PC-9 (cell line): ENCODE measurements around the gene SORBS1. TPM values are rescaled to one million over a fixed set of nuclear protein-coding genes. Genes with fewer than 3 reads are reported as not detected.
A peak's percentile ranks its signal among the peaks of the same experiment; 100 is the strongest.

Experiments used
- BruUV-seq: library from RNA; stranded (reverse); fragments of 400-500 nt; replicated peaks from 2 replicates; lab custom pipeline; 2021; lab: Mats Ljungman, UMichigan
- CTCF ChIA-PET: fragments of 300-600 bp; sonication (Branson Sonifier 250); formaldehyde crosslinking; loops from one replicate; lab custom pipeline; 2022; ENCODE audit warnings: antibody characterized with exemption; lab: Charles Lee
- POLR2A ChIA-PET: fragments of 300-600 bp; sonication (Branson Sonifier 250); formaldehyde crosslinking; loops from one replicate; lab custom pipeline; 2022; ENCODE audit warnings: antibody characterized with exemption; ENCODE audit not compliant: unreplicated experiment; lab: Charles Lee
- DNase-seq, 2 experiments: peaks; one replicate each; pipeline versions ENCODE4 v3.0.0 to v3.0.0-alpha.2; 2015 to 2022; ENCODE audit warnings: mixed read lengths in 1 of 2
- H2AFZ ChIP-seq: fragments of 200-600 bp; sonication (generic); 2 replicates; pipeline ENCODE4 v1.8.1; 2017; ENCODE audit warnings: antibody characterized with exemption
- H3F3A ChIP-seq: fragments of 200-600 bp; sonication (generic); 2 replicates; pipeline ENCODE4 v1.8.1; 2017; ENCODE audit warnings: antibody characterized with exemption, mild to moderate bottlenecking, low read depth; ENCODE audit not compliant: insufficient read depth
- H3K27ac ChIP-seq: fragments of 200-600 bp; sonication (generic); 2 replicates; pipeline ENCODE4 v1.6.1; 2016; ENCODE audit warnings: mixed run types
- H3K27me3 ChIP-seq: fragments of 200-600 bp; sonication (generic); 2 replicates; pipeline ENCODE4 v1.6.1; 2016; ENCODE audit warnings: low read depth, mixed run types; ENCODE audit not compliant: insufficient read depth
- H3K36me3 ChIP-seq: fragments of 200-600 bp; sonication (generic); 2 replicates; pipeline ENCODE4 v1.6.1; 2016; ENCODE audit warnings: low read depth, mixed run types
- H3K4me1 ChIP-seq: fragments of 200-600 bp; sonication (generic); replicated peaks from 2 replicates; pipeline ENCODE4 v1.6.1; 2016; ENCODE audit warnings: mixed run types; ENCODE audit not compliant: insufficient read depth
- H3K4me2 ChIP-seq: fragments of 200-600 bp; sonication (generic); 2 replicates; pipeline ENCODE4 v1.6.1; 2017; ENCODE audit warnings: mixed run types
- H3K4me3 ChIP-seq: fragments of 200-600 bp; sonication (generic); 2 replicates; pipeline ENCODE4 v1.6.1; 2016; ENCODE audit warnings: mixed run types
- H3K79me2 ChIP-seq: fragments of 200-600 bp; sonication (generic); 2 replicates; pipeline ENCODE4 v1.6.1; 2017; ENCODE audit warnings: low read depth, mixed run types
- H3K9me2 ChIP-seq: fragments of 200-600 bp; sonication (generic); 2 replicates; pipeline ENCODE4 v1.8.1; 2017; ENCODE audit warnings: mild to moderate bottlenecking; ENCODE audit not compliant: insufficient read depth
- H3K9me3 ChIP-seq: fragments of 200-600 bp; sonication (generic); 2 replicates; pipeline ENCODE4 v1.8.1; 2016; ENCODE audit warnings: low read depth; ENCODE audit not compliant: insufficient read depth
- H4K20me1 ChIP-seq: fragments of 200-600 bp; sonication (generic); 2 replicates; pipeline ENCODE4 v1.8.1; 2017; ENCODE audit not compliant: insufficient read depth
- EZH2 ChIP-seq: fragments of 200-600 bp; sonication (generic); IDR thresholded peaks from 2 replicates; pipeline ENCODE4 v1.8.0; 2017; ENCODE audit warnings: antibody characterized with exemption, low read depth
- intact Hi-C: fragments of 100-400 bp; cut with micrococcal nuclease; formaldehyde crosslinking; loops from one replicate; pipeline ENCODE4 v1.10.0; 2022; ENCODE audit not compliant: unreplicated experiment
- total RNA-seq: library from RNA; stranded (reverse); gene quantifications from 2 replicates; pipeline ENCODE4 v1.2.3, GENCODE V29; 2021
- TF ChIP-seq, protein P1 (sequence below): fragments of 200-600 bp; sonication (generic); conservative IDR thresholded peaks from 2 replicates; pipeline ENCODE4 v1.6.1; 2017; ENCODE audit warnings: mixed run types, antibody characterized with exemption, mild to moderate bottlenecking, moderate library complexity

The SORBS1 gene
- total RNA-seq, 1 experiment from 2014 or later: 5.0 TPM

DNA sequence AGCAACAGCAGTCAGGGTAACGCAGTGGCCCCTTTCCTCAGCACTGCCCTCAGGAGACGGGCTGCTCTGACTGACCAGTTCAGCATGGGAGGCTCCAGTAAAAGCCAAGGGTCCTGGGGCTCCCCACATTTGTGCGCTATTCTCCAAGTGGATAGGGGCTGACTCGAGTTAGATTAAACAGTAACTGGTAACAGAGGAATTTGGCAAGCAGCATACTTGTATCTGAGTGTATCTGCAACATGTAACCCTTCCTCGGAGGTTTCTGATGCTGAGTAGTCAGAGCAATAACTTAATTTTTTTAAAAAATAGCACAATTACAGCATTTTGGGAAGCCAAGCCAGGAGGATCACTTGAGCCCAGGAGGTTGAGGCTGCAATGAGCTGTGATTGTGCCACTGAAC is 22.8 kb downstream of the SORBS1 start:
- peak overlapping the region; percentile 83 for H3K27ac ChIP-seq
- no TSS peak for BruUV-seq

DNA sequence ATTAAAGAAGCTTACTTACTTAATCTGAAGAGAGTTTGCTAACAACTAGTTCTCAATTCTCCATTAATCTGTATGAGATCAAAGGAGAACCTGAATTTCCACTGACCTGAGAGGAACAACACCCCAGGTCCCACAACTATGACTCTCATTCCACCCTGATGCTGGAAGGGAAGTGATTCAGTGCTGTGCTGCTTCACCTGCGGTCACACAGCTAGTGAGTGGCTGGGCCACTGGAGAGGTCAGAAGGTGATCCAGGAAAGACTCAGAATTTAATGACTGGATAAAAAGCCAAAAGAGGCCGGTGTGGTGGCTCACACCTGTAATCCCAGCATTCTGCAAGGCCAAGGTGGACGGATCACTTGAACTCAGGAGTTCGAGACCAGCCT is 23.6 kb downstream of the SORBS1 start:
- Histone ChIP-seq H4K20me1 (no peaks in the 10 kb centered on the region), H3K4me2 (peak overlapping the region; percentile 40), H3F3A (peaks cover 6% of the 10 kb centered on the region), H3K79me2 (no peaks in the 10 kb centered on the region), H3K9me3 (no peaks in the 10 kb centered on the region), H3K27me3 (no peaks in the 10 kb centered on the region), H3K4me3 (no peak overlapping the region), H3K27ac (peak overlapping the region; percentile 83), H3K9me2 (no peaks in the 10 kb centered on the region), H3K36me3 (no peaks in the 10 kb centered on the region), H2AFZ (no peak overlapping the region), H3K4me1 (peaks cover 15% of the 10 kb centered on the region)
- TF ChIP-seq, protein P1, sequence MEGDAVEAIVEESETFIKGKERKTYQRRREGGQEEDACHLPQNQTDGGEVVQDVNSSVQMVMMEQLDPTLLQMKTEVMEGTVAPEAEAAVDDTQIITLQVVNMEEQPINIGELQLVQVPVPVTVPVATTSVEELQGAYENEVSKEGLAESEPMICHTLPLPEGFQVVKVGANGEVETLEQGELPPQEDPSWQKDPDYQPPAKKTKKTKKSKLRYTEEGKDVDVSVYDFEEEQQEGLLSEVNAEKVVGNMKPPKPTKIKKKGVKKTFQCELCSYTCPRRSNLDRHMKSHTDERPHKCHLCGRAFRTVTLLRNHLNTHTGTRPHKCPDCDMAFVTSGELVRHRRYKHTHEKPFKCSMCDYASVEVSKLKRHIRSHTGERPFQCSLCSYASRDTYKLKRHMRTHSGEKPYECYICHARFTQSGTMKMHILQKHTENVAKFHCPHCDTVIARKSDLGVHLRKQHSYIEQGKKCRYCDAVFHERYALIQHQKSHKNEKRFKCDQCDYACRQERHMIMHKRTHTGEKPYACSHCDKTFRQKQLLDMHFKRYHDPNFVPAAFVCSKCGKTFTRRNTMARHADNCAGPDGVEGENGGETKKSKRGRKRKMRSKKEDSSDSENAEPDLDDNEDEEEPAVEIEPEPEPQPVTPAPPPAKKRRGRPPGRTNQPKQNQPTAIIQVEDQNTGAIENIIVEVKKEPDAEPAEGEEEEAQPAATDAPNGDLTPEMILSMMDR: no peak
- no peak for TF ChIP-seq EZH2
- ChIA-PET CTCF (interaction anchor here (0.6 kb wide), 1 partner anchor 1359 kb away, joined by 11 read pairs; no protein-coding TSS in a partner anchor), POLR2A (no interaction called here)
- BruUV-seq: no TSS peak
- intact Hi-C loops: no loop called here
- DNase-seq: peak; percentile 19 to 85

More for the DNA sequence above, 22.8 kb downstream of the SORBS1 start:
- Histone ChIP-seq H3K36me3 (no peaks in the 10 kb centered on the region), H2AFZ (no peak overlapping the region), H3K9me2 (no peaks in the 10 kb centered on the region), H3K4me2 (no peak overlapping the region), H3K4me3 (no peak overlapping the region), H3K9me3 (no peaks in the 10 kb centered on the region), H4K20me1 (no peaks in the 10 kb centered on the region), H3K79me2 (no peaks in the 10 kb centered on the region), H3K4me1 (peaks cover 15% of the 10 kb centered on the region), H3K27me3 (no peaks in the 10 kb centered on the region), H3F3A (peaks cover 6% of the 10 kb centered on the region)
- ChIA-PET POLR2A (no interaction called here), CTCF (no interaction called here)
- DNase-seq: no peak
- intact Hi-C loops: no loop called here
- TF ChIP-seq EZH2: no peak
- TF ChIP-seq, protein P1: no peak

DNA sequence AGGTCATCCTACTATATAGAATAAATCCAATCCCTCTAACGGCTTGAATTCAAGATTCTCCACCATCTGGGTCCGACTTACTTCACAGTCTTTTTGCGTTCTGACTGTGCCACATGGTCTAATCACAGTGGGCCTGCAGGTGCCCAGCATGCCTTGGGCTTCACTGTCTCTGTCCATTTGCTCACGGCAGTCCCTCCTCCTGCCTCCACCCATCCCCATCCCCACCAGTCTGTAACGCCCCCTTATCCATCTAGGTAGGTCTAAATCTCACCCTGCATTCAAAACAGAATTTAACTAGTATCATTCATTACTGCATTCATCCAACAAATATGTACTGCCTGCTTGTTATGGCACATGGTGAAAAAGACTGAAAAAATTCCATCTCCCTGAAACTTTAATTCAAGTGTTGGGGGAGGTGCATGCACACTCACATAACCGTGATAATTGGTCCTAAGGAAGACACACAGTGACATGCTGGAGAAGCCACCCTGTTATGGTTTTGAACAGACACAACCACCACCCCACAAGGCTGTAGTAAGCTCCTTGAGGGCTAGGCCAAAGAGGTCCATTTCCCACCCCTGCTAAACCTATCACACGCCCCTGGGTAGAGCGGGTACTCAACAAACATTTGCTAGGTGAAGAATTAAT is 24.2 kb downstream of the SORBS1 start:
- Histone ChIP-seq H3K27me3 (no peaks in the 10 kb centered on the region), H3K4me1 (peaks cover 15% of the 10 kb centered on the region), H3K27ac (peak overlapping the region; percentile 83), H2AFZ (no peak overlapping the region), H4K20me1 (no peaks in the 10 kb centered on the region), H3F3A (peaks cover 6% of the 10 kb centered on the region), H3K4me3 (no peak overlapping the region), H3K79me2 (no peaks in the 10 kb centered on the region), H3K4me2 (peak overlapping the region; percentile 40), H3K9me3 (no peaks in the 10 kb centered on the region), H3K9me2 (no peaks in the 10 kb centered on the region), H3K36me3 (no peaks in the 10 kb centered on the region)
- TF ChIP-seq, protein P1: no peak
- no peak for TF ChIP-seq EZH2
- ChIA-PET CTCF (interaction anchor here (0.6 kb wide), 1 partner anchor 1360 kb away, joined by 11 read pairs; no protein-coding TSS in a partner anchor), POLR2A (interaction anchor here (0.7 kb wide), 1 partner anchor 401 kb away, joined by 6 read pairs; no protein-coding TSS in a partner anchor)
- intact Hi-C loops: no loop called here
- BruUV-seq: no TSS peak
- DNase-seq: no peak
